GM18870 (cell line): ENCODE measurements around the gene THOC2.
"Not testable (repeated sequence)": the region's sequence is repeated elsewhere in the genome, so short reads cannot be mapped to it uniquely, and the experiment has no call there.

Experiments
- ATAC-seq: cut with Tn5 transposase; IDR thresholded peaks from one replicate; pipeline ENCODE4 v1.9.1; 2021; ENCODE audit warnings: moderate library complexity; ENCODE audit not compliant: unreplicated experiment

The THOC2 gene

DNA sequence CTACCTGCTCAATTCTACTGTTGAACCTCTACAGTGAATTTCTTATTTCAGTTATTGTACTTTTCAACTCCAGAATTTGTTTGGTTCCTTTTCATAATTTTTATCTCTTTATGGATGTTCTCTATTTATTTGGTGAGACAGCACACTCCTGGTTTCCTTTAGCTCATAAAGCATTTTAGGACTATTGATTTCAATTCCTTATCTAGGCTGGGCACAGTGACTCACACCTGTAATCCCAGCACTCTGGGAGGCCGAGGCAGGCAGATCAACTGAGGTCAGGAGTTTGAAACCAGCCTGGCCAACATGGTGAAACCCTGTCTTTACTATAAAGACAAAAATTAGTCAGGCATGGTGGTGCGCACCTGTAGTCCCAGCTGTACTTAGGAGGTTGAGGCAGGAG lies 57.7 kb downstream of the THOC2 start:
- no peak for ATAC-seq

DNA sequence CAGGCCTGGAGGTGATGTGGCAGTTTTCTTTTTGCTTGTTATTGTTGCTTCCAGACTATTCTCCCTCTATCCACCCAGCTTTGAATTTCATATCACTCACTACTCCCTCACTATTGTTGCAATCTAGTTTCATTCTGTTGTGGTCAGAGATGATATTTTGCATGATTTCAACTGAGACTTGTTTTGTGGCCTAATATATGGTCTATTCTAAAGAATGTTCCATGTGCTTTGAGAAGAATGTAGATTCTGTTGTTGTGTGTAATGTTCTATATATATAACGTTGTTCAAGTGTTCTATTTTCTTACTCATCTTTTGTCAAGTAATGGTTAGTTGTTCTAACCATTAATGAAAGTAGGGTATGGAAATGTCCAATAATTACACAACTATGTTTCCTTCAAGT lies 59.0 kb downstream of the THOC2 start:
- ATAC-seq, result peak; percentile 39

DNA sequence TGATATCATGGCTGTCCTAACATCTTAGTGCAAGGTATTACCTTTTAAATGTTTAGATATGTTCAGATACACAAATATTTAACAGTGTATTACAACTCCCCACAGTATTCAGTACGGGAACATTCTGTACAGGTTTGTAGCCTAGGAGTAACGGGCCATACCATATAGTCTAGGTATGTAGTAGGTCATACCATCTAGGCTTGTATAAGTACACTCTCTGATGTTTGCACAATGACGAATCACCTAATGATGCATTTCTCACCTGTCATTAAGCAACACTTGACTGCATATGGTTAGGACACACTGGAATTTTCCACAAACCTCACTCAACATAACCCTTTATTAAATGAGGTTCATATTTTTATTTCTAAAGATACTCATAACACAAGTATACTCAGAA lies 67.7 kb downstream of the THOC2 start:
- no peak for ATAC-seq

DNA sequence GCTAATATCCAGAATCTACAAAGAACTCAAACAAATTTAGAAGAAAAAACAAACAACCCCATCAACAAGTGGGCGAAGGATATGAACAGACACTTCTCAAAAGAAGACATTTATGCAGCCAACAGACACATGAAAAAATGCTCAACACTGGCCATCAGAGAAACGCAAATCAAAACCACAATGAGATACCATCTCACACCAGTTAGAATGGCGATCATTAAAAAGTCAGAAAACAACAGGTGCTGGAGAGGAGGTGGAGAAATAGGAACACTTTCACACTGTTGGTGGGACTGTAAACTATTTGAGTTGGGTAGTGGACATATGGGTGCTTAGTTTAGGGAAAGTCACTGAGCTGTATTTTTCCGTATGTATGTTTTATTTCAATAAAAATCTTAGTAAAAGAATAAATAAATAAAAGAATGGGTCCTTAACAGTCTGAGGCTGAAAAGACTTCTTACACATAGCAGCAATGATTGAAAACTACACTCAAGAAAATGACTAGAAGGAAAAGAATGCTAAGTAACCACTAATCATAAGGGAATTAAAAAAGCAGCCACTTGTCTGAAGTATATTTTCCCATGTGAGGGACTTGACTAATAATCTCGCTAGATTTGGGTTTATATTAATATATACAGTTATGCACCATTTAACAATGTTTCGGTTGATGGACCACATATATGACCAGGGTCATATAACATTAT lies 68.2 kb downstream of the THOC2 start:
- ATAC-seq, result not testable (repeated sequence)

DNA sequence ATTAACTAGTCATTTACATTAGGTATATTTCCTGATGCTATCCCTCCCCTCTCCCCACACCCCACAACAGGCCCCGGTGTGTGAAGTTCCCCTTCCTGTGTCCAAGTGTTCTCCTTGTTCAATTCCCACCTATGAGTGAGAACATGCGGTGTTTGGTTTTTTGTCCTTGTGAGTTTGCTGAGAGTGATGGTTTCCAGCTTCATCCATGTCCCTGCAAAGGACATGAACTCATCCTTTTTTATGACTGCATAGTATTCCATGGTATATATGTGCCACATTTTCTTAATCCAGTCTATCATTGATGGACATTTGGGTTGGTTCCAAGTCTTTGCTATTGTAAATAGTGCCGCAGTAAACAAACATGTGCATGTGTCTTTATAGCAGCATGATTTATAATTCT lies 69.1 kb downstream of the THOC2 start:
- not testable (repeated sequence) for ATAC-seq

DNA sequence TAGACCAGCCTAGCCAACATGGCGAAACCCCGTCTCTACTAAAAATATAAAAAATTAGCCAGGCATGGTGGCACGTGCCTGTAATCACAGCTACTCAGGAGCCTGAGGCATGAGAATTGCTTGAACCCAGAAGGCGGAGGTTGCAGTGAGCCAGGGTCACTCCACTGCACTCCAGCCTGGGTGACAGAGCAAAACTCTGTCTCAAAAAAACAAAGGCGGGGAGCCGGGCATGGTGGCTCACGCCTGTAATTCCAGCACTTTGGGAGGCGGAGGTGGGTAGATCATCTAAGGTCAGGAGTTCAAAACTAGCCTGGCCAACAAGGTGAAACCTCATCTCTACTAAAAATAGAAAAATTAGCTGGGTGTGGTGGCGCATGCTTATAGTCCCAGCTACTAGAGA lies 76.3 kb downstream of the THOC2 start:
- not testable (repeated sequence) for ATAC-seq

DNA sequence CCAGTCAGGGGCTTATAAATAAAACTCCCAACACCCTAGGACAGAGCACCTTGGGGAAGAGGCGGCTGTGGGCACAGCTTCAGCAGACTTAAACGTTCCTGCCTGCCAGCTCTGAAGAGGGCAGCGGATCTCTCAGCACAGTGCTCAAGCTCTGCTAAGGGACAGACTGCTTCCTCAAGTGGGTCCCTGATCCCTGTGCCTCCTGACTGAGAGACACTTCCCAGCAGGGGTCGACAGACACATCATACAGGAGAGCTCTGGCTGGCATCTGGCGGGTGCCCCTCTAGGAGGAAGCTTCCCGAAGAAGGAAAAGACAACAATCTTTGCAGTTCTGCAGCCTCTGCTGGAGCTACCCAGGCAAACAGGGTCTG lies 84.1 kb downstream of the THOC2 start:
- ATAC-seq, result not testable (repeated sequence)

DNA sequence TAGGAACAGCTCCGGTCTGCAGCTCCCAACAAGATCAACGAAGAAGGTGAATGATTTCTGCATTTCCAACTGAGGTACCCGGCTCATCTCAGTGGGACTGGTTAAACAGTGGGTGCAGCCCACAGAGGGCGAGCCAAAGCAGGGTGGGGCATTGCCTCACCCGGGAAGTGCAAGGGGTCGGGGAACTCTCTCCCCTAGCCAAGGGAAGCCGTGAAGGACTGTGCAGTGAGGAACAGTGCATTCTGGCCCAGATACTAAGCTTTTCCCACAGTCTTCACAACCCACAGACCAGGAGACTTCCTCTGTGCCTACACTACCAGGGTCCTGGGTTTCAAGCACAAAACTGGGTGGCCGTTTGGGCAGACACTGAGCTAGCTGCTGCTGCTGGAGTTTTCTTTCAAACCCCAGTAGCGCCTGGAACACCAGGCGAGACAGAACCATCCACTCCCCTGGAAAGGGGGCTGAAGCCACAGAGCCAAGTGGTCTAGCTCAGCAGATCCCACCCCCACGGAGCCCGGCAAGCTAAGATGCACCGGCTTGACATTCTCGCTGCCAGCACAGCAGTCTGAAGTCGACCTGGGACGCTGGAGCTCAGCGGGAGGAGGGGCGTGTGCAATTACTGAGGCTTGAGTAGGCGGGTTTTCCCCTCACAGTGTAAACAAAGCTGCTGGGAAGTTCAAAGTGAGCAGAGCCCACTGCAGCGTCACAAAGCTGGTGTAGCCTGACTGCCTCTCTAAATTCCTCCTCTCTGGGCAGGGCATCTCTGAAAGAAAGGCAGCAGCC lies 84.6 kb downstream of the THOC2 start:
- no peak for ATAC-seq

DNA sequence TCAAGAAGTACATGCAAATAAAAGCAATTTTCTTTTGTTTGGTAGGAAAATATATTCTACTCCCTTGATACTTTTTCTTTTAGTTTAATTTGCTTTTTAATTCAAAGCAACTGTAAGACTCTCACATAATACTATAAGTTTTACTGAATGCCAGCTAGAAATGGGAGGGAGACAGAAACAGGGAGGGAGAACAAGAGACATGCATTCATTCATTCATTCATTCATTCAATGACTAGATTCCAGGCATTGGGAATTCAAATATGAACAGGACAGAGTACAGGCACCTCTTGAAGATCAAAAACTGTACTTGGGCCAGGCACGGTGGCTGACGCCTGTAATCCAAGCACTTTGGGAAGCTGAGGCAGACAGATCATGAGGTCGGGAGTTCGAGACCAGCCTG lies 85.6 kb downstream of the THOC2 start:
- ATAC-seq, result no peak

DNA sequence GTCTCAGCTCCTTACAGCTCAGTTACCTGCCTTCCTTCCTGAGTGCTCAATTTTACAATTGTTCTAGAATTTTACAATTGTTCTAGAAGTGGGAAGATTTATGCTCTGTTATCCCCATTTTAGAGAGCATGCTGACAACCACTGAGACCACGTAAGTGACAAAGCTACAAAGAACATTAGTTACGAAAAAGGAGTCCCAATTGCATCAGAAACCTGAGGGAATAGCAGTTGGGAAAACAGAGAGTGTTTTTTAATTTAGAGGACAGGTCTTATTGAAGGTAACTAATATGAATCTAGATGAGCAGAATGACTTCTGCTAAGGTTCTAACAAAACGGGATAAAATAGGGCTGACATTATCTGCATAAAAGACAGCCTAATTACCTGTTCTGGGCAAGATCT lies 103.3 kb downstream of the THOC2 start:
- ATAC-seq, result no peak

DNA sequence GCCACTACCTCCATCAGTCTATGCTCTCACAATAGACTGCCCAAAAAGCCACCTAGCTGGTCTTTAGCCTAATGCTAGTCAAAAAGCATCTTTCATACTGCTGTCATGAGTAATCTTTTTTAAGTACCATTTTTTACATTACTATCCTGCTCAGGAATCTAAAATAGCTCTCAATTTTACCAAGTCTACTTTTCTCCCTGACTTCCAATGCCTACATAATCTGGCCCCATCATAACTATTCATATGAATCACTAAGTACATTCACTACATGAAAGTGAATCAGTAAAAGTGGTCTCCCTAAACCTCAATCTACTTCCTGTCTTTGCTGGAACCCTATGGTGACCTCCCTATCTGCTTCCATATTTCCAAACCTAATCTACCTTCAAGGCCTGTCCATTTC lies 105.9 kb downstream of the THOC2 start:
- ATAC-seq, result peak; percentile 43

DNA sequence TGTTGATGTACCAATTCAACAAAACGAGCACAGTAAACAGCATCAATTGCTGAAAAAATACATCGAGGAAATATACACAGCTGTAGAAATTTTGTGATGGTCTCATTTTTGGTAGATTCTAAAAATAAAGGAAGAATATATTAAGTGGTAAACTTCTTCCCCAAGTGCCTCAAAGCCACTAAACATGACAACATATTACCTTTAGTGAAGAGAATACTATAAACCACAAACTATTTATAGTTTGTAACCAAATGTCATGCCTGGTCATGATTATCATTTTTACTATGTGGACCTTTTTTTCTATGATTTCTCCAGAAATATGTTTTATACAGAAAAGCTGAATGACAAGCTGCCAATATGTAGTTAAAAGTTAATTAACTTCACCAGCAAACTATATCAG lies 106.9 kb downstream of the THOC2 start:
- ATAC-seq, result no peak

DNA sequence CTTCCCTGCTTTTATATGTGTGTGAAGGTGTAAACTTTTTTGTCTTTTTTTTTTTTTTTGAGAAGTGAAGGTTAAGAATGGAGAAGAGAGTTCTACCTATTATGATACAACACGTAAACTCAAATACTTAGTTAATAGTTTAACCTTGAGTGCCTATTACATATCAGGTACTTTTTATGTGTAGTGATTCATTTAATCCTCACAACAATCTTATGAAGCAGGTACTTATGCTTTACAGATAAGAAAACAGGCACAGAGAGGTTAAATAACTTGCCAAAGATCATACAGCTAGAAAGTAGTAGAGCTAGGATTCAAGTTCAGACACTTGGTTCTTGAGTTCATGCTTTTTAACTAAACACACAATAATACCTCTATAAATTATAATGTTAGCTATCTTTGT lies 107.4 kb downstream of the THOC2 start:
- no peak for ATAC-seq

DNA sequence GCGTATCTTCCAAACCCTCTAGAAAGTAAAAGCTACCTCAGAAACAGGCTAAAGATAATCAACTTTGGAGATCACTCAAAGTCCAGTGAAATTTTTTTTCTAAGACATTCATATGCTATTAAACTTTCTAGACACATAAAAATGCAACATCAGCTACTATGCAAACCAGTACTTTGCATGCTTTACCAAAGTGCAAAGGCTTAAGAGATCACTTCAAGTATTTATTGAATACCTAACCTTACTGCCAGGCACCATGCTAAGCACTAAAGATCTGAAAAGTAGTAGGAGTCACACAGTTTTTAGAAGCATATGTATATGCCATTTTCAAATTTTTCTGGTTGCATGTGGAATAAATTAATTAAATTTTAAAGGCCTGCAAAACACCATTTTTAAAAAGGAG lies 115.8 kb downstream of the THOC2 start:
- no peak for ATAC-seq

DNA sequence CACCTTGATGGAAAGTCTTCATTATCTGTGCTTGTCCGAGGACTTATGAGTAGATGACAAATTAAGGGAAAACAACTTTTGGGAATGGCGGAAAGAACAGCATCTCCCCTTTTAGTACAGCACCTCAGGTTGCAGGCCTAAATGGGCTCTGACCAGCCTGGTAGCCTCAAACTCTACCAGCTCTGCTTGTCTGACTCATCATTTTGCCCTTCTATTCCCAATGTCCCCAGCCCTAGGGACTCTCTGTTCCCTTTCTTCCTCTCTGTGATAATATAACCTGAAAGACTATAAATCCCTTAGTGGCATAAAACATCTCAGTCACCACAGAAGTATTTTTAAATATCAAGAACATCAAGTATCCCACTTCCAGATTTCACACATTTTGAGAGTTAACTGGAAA lies 121.9 kb downstream of the THOC2 start:
- no peak for ATAC-seq

DNA sequence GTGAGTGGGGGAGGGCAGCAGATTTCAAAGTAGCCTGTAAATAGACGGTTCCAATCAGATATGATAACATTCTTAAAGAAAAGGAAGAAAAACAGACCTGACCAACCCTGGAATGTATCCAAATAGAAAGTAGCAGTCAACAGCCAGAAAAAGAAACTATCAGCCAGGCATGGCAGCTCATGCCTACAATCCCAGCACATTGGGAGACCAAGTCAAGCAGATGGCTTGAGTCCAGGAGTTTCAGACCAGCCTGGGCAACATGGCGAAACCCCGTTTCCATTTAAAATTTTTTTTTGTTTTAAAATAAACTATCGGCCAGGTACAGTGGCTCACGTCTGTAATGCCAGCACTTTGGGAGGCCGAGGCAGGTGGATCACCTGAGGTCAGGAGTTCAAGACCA lies 125.0 kb downstream of the THOC2 start:
- ATAC-seq, result no peak

DNA sequence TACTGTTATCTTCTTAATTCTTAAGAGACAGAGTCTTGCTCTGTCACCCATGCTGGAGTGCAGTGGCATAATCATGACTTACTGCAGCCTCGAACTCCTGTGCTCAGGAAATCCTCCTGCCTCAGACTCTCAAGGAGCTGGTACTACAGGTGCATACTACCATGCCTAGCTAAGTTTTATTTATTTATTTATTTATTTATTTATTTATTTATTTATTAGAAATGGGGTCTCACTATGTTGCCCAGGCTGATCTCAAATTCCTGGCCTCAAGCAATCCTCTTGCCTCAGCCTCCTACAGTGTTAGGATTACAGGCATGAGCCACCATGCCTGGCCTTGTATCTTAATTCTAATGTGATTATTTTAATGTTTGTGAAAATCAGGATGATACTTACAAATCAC lies 125.6 kb downstream of the THOC2 start:
- no peak for ATAC-seq

DNA sequence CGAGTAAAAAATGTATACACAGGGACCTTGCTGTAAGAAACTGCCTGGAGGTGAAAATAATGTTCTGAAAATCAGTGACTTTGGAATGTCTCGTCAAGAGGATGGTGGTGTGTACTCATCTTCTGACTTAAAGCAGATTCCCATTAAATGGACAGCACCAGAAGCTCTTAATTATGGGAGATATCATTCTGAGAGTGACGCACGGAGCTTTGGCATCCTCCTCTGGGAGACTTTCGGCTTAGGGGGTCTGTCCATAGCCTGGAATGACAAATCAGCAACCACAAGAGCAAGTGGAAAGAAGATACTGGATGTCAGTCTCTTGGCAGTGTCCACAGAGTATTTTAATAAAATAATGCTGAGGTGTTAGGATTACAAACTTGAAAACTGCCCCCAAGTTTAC lies 129.4 kb downstream of the THOC2 start:
- no peak for ATAC-seq

DNA sequence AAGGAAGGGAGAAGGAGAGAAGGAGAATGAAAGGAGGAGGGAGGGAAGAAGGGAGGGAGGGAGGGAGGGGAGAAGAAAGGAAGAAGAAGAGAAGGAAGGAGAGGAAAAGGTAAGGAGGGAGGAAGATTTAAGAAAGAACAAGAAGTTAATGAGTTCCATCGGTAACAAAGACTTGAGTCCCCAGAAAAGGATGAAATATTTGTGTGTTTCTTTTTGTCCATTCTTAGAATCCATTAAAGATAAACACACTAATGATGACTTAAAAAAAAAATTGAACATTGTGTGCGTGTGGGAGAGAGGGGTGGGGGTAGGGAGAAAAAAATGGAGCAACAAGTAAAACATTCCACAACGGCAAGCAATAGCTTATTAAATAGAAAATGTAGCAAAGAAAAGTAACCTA lies 131.4 kb downstream of the THOC2 start:
- ATAC-seq, result no peak

DNA sequence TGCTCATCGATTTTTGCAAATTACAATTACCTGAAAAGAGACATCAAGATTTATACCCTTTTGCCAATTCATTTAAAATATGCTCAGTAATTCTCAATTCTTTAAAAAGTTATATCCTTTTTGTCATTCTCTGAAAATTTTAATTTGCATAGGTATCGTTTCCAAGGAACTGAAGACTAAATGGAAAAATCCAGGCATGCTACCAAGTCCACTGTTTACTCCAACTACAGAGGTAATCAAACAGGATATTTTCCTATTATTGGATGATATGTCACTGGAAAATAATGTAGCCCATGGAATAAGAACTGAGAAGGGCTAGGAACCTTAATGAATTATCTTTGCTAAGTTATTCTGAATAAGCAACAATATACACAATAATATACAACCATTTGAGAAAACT lies 132.7 kb downstream of the THOC2 start:
- no peak for ATAC-seq

DNA sequence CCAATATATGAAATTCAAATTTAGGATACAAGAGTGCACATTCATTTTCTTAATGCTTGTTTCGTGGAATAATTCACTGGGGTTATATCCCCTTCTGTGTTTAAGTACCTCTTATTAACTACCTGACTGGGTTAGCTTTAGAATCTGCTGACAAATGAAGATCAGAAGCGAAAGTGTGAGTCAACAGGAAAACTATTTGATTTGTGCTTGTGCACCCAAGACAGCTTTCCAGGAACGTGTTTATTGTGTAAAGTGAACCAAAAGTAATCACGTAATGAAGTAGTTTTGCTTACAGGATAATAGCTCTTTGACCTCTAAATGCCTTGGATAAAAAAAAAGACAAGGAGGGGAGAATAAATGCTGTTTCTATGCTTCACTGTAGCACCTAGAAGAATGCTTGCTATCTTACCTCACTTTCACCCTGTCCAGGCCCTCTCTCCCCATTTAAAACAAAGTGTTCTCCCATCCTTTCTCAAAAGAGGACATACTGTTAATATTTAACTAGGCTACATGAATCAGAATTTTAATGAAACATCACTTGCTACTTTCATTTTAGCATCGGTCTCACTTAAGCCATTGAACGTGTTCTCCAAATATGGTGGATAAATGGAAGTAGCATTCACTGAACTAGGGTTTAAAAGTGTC lies 141.9 kb downstream of the THOC2 start:
- peak; percentile 68 for ATAC-seq

DNA sequence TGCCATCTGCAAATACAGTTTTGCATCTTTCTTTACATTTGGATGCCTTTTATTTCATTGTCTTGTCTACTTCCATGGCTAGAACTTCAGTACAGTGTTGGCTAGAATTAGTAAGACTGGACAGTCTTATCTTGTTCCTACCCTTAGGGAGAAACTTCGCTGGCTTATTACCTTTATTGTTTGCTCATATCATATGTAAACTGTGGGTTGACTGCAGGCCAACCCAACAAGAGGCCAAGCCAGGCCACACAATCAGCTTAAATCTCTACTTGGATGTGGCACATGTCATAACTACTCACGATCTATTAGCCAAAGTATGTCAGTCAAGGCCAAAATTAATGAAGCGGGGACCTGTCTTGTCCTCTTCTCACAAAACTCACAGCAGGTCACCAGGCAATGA lies 144.1 kb downstream of the THOC2 start:
- ATAC-seq, result no peak
